GM18907 (cell line): ENCODE measurements around the gene SEPTIN2.
"Not testable (repeated sequence)": the region's sequence is repeated elsewhere in the genome, so short reads cannot be mapped to it uniquely, and the experiment has no call there.

Experiments
- ATAC-seq: cut with Tn5 transposase; IDR thresholded peaks from one replicate; pipeline ENCODE4 v1.9.1; 2021; ENCODE audit warnings: mild to moderate bottlenecking, moderate library complexity; ENCODE audit not compliant: unreplicated experiment

Gene SEPTIN2

DNA sequence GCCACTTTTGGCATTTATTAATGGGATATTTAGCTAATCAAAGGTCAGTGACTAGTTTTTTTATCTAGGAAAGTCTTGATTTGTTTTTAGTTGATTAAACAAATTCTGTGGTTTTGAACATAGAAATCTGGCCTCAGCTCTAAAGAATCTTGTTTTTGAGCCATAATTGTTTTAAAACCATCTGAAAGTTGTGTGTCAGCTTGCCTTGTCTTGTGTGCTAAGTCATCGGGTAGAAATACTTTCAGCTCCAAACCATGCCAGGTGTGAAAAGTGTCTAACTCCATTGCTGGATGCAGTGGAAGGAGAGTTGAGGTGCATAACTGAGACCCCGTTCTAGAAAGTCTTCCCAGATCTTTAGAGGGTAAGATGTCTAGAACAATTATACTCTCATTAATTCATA is 63.1 kb downstream of the SEPTIN2 start:
- no peak for ATAC-seq

DNA sequence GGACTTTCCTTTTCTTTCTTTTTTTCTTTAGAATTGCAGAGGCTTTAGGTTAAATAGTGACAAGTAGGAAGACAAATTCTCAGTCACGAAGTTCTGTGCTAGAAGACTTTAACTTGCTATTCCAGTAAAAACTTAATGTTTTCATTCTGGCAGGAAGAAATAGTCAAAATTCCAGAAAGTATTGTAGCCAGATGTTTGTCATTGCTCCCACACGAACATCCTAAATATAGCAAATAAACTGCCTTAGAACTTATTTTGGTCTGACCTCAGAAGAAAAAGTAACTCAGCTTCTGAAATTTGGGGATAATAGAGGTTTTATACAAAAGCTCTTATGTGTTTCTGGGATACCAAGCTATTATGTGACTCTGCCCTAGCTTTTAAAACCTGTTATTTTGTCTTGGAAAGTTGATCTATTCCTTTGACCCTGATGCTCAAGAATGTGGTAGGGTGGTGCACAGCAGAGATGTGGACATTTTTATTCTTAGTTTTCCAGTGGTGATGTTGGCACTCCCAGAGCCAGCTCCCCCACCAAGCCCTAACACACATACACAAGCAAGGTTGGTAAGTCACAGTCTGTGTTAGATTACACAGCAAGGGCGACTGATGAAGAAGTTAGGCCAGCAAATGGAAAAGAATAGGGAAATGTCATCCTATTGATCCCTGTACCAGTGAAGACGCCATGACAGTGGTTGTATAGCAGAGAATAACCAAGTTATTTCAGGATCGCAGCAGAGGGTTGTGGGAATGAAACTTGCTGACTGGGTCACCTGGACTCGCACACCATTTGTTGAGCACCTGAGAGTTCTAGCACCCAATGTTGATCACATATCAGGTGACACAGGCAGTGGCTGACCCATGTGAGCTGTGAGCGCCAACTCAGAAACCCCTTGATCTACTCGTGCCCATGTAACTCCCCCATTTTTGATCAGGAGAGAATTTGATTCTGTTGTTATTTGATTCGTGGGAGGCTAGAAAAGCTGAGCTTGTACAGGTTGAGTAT is 64.1 kb downstream of the SEPTIN2 start:
- no peak for ATAC-seq

DNA sequence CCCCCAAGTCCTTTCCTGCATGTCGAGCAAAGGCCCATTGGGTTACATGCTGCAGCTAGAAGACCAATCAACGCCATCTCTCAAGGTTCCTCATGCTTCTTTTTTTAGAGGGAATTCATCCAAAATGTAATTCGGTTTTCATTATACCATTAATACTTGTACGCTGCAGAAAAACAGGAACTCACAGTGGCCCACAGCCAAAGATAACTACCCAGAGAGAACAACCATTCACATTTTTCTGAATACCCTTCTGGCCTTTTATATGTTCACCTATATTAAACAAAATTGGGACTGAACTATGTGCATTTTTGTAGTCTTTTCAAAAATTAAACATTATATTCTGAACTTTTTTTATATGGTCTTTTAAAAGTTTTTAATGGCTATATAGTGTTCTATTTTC is 66.1 kb downstream of the SEPTIN2 start:
- no peak for ATAC-seq

DNA sequence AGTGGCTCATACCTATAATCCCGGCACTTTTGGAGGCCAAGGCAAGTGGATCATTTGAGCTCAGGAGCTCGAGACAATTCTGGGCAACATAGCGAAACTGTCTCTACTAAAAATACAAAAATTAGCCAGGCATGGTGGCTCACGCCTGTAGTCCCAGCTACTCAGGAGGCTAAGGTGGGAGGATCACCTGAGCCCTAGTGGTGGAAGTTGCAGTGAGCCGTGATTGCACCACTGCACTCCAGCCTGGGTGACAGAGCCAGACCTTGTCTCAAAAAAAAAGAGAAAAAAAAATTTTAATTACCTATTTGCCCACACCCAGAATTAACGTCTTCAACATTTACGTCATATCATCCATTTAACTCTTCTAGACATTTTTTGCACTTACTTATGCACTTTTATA is 69.7 kb downstream of the SEPTIN2 start:
- not testable (repeated sequence) for ATAC-seq

DNA sequence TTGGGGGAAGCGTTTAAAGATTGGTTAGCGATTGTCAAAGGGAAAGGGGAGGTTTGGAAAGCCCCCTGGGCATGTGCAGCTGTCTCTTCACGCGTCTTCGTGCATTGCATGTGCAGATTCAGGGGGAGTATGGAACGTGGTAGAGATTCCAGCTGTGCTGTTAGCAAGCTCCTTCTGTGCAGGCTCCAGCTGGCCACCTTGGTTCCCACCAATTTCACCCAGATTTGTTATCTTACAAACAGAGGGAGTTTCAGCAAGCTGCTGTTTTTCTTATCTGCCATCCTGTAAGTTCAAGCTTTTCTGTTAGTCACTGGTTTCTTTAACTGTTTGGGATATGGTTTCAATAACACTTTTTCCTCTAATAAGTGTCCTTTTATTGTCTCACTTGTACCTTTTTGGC is 70.8 kb downstream of the SEPTIN2 start:
- ATAC-seq: no peak

DNA sequence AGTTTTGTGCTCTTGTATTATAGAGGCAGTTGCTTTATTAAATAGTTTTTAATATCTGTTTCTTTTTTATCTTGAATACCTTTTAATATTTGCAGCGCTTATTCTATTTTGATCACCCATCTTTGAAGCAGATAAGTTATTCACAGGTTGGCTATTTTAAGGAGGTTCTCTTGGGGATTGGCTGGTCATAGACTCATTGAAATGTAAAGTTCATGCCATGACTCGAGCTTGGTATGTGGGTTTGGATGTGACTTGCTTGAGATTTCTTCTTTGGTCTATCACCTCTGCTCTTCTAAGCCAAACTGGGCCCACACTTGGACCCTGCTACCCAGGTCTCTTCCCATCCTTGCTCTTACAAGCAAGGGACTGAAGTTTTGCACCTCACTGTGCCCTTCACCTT is 74.0 kb downstream of the SEPTIN2 start:
- ATAC-seq: no peak

DNA sequence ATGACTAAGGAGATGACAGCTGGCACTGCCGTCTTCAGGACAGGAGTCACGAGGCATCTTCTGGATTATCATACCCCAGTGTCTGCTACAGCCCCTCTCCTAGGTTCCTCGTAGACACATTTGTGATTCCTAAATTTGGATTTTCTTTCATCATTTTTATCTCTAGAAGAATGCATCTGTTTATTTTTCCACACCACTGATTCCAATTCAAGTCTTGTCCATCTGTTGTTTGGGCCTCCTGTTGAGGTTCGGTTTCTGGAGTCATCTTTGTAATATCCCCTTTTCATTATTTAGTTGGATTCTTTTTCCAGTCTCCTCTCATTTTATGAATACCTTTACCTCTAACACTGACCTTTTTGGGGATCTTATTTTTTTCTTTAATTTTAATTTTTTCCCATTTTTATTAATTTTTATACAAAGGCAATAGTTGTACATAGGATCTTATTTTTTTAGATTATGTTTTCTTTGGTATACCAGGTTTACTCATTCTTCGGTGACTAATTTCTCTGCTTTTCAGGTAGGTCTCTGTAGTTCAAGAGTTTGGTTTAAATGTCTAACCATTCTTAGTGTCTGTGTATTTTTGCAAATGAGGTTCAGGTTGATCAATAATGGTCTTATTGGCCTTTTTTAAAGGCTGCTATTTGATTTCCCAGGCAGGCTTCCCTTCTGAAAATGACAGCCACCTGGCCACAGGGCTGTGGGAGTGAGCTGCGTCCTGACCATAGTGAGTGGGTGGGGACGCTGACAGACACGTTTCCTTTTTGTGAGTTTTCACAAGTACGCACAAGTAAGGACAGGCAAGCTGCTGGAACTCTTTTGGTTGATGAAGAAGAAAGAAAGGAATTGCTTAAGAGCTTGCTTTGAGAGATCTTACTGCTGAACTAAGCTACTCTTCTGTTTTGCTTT is 74.8 kb downstream of the SEPTIN2 start:
- peak; percentile 42 for ATAC-seq

DNA sequence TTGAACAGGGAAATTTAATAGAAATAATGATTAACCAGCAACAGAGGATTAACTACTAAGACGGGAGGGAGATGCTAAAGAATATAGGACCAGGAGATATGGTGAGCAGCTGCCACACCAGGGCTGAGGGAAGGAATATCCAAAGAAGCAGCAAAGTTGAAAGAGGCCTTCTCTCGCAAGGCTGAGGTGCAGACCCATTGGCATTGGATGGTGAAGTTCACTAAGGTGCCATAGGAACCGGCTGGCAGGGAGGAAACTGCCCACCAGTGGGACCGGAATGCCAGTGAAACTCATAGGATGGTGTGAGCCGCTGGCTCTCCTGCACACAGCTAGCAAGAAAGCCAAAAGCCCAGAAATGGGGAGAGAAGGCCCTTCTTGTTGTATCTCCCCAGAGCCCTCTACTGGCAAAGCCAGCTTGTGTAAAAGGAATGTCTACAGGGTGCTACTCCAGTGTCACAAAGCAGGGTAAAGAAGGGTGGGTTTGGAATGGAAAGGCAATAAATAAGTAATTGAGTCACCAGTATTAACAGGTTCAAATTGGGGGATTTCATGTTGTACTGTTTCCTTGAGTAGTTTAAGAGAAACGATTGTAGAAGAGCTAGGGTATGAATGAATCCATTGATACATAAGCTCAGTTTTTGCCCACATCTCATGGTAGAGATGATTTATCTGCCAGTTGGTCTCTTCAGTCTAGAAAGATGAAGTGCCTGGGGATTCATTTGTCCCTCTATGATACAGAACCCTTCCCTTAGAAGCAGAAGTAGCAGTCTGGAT is 76.4 kb downstream of the SEPTIN2 start:
- no peak for ATAC-seq

DNA sequence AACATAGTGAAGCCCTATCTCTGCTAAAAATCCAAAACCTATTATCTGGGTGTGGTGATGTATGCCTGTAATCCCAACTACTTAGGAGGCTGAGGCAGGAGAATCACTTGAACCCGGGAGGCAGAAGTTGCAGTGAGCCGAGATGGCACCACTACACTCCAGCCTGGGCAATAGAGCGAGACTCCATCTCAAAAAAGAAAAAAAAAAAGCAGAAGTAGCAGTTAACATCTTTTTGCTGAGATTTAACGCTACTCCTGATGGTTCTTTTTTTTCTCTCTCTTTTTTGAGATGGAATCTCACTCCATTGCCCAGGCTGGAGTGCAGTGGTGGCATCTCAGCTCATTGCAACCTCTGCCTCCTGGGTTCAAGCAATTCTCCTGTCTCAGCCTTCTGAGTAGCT is 77.0 kb downstream of the SEPTIN2 start:
- not testable (repeated sequence) for ATAC-seq

DNA sequence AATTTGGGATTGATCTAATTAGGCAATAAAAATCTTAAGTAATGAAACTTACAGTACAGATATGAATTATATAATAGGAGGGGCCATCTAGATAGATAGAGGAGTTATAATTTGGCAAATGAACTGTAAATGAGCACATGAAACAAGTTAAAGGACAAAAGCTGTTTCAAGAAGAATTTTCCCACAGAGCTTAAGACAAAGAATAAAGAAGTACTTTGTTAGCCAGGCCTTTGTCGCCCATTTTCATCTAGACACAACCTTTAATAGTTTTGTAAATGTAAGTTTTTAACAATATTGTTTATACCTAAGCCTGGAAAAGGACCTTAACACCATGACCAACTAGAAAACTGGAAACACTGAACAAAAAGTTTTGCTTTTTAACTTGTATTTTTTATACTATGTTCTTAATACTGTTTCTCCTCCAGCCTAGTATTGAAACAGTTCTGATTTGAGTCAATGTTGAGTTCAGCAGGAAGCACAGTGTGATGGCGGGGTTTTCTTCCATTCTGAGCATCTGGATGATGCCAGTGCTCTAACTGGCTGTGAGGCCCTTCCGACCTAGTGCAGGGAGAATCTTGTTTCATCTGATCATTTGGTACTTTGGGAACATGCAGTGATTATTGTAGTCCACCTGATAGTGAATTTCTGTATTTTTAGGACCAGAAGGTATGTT is 77.9 kb downstream of the SEPTIN2 start:
- ATAC-seq: no peak

DNA sequence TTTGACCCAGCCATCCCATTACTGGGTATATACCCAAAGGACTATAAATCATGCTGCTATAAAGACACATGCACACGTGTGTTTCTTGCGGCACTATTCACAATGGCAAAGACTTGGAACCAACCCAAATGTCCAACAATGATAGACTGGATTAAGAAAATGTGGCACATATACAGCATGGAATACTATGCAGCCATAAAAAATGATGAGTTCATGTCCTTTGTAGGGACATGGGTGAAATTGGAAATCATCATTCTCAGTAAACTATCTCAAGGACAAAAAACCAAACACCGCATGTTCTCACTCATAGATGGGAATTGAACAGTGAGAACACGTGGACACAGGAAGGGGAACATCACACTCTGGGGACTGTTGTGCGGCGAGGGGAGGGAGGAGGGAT is 81.1 kb downstream of the SEPTIN2 start:
- ATAC-seq: not testable (repeated sequence)

DNA sequence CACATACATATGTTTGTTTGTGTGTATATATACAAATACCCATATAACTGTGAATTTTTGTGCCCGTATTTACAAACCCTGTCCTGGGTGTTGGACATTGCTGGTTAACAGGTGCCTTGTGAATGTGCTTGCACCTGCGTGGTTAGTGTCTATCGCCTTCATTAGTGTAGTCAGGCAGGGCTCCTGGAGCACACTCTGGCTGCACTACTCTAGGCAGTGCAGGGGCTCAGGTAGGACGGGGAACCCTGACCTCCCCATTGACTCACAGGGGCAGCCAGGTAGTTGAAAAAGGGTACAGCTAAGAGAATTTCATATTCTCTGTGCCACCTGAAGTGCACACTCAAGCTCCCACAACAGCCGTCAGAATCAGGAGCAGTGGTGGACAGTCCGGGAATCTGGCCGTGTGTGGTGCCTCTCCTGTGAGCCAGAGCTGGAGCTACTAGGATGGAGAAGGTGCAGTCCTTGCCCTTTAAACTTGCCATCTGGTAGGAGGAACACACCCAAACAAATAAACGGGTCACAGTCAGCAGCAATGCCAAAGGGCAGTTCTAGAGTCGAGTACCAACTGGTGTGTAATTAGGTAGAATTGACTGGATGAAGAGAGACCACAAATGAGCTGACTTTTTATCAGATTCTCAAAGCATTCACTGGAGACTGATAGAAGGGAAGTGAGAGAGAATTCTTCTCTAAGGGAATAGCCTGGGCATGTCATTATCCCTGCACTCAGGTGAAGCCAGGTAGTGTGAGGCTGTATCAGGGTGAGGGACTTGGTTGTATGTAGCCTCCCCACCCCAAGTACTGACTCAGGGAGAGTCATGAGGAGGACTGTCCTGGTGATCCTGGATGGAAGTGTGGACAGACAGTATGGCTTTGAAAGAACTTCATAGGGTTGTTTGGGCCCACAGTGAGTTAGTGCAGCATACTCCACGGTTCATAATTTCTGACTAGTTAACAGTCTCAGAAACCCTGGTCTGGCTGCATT is 84.5 kb downstream of the SEPTIN2 start:
- ATAC-seq: no peak
